GM18907 (cell line): Measurements from ENCODE around the gene MRPL49.
"Not testable (repeated sequence)": the region's sequence is repeated elsewhere in the genome, so short reads cannot be mapped to it uniquely, and the experiment has no call there.

Source experiments
- ATAC-seq: cut with Tn5 transposase; IDR thresholded peaks from one replicate; pipeline ENCODE4 v1.9.1; 2021; ENCODE audit warnings: mild to moderate bottlenecking, moderate library complexity; ENCODE audit not compliant: unreplicated experiment

MRPL49 gene

GRCh38 chr11:65160643-65161042, 38.5 kb downstream of the MRPL49 start:
- ATAC-seq, result no peak

- no peak for ATAC-seq
Observed at GRCh38 chr11:65163684-65164083, 41.6 kb downstream of the MRPL49 start.

DNA sequence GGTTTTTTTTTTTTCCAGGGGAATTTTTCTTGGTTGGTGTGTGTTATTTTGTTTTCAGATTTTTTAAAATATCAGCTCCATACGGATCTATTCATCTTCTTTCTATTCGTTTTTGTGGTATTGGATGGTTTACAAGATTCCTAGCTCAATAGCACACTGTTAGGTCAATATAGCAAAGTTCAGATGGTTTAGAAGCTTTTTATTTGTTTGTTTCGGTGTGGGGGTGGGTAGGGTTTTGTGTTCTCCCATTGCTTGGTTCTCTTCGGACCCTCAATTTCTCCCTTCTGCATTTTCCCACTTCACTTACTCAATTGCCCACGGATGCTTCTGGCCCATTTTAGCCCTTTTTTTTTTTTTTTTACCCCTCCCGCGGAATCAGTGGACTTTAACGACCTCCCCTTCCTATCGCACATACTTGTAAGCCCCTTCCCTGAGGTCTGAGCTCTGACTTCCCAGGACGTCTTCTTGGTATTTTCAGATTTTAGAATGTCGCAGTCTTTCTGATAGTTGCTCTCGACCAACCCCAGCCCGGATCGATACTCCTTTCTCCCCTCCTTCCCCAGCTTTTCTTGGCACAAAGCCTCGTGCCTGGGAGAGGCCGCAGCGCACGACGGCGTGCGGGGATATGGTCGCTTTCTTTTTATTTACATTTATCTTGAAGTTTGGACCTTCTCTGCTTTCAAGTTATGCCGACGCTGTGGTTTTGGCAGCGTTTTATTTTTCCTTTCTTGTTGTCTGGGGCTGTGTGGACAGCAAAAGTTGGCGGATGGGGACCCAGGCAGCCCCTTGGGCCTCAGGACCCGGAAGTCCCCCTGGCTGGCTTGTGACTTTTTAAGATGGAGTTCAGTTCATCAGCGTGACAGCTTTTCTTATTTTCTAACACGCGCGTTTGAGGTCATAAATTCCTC, 43.5 kb downstream of the MRPL49 start:
- ATAC-seq, result no peak

DNA sequence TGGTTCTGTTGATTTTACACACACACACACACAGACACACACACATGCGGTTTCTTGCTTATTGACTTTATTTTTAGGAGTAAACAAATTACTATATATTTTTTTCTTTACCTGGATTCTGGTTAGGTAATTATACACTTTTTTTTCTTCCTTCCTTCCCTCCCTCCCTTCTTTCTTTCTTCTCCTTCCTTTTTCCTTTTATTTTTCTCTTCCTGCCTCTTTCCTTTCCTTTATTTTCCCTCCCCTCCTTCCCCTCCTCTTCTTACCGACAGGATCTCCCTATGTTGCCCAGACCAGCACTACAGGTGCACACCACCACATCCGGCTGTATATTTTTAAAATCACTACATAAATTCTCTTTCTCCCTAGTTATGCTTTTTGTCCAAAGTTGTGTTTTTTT, 44.8 kb downstream of the MRPL49 start:
- ATAC-seq, result no peak

- ATAC-seq, result no peak
Observed at GRCh38 chr11:65167656-65168055, 45.5 kb downstream of the MRPL49 start.

GRCh38 chr11:65169164-65169641, 47.1 kb downstream of the MRPL49 start:
- no peak for ATAC-seq

DNA sequence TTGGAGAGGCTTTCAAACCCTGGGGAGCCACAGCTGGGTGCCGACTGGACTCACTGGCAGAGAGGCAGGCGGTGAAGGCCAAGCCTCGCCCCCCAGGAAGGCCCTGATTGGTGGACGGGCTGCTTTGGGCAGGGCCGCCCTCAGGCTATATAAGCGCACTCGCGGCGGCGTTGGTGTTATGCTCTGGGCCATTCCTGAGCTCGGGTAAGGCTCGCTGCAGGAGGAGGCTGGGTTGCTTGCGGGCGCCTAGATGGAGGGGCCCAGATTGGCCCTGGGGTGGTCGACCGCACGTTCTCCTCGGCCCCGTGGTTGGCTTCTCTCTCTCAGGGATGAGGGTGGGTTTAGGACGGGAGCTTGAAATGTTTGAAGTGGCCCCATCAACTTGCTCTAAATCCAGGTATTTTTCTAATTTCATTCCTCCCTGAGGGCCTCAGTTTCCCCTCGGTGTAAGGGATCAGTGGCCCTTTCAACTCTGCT, 48.0 kb downstream of the MRPL49 start, which contains the start of gene SPDYC:
Gene SPDYC (plus strand): TSS at position 176 of the 477 bp plus-strand sequence. CDS start 1,125 bp downstream, outside the sequence.
- no peak for ATAC-seq

DNA sequence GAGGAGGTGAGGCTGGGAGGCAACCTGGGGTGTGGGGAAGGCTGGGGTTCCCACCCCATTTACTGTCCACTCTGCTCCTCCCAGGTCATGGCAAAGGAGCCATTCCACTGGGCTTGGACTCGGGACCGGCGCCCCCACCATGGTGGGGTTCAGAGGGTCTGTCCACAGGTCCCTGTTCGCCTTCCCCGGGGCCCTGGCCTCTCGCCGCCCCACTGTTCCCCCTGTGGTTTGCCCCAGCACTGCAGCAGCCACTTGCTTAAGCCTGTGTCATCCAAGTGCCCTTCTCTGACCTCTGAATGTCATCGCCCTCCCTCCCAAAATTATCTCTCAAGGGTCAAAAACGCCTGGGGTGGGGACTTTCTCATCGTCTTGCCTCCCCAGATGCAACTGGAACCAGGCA, 50.5 kb downstream of the MRPL49 start:
- ATAC-seq, result no peak

- not testable (repeated sequence) for ATAC-seq
Observed at GRCh38 chr11:65174571-65175010, 52.5 kb downstream of the MRPL49 start.
